ENCODE measurements around the gene PLCH2.

DNA sequence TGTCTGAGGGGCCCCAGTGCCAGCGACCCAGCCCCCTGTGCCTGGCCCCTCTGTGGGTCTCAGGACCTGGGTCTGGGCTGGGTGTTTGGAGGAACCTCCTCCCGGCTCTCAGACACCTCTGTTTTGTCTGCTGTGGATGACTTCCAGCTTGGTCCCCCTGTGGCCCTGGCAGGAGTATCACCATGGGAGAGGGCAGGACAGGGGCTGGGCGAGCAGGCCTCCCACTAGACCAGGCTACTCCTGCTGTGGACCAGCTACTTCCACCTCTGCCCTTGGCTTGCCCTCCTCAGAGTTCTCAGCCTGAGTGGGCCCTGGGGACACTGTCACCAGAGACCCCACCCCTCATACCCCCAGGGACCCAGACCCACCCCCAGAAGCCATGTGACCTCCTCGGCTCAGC is 21.8 kb downstream of the PLCH2 start:
- TF ChIP-seq, protein P1, sequence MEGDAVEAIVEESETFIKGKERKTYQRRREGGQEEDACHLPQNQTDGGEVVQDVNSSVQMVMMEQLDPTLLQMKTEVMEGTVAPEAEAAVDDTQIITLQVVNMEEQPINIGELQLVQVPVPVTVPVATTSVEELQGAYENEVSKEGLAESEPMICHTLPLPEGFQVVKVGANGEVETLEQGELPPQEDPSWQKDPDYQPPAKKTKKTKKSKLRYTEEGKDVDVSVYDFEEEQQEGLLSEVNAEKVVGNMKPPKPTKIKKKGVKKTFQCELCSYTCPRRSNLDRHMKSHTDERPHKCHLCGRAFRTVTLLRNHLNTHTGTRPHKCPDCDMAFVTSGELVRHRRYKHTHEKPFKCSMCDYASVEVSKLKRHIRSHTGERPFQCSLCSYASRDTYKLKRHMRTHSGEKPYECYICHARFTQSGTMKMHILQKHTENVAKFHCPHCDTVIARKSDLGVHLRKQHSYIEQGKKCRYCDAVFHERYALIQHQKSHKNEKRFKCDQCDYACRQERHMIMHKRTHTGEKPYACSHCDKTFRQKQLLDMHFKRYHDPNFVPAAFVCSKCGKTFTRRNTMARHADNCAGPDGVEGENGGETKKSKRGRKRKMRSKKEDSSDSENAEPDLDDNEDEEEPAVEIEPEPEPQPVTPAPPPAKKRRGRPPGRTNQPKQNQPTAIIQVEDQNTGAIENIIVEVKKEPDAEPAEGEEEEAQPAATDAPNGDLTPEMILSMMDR (IDR thresholded peaks at IDR 0.05; ENCODE audit: low read depth, low read length, missing input control): no peak
- TF ChIP-seq, protein P2, sequence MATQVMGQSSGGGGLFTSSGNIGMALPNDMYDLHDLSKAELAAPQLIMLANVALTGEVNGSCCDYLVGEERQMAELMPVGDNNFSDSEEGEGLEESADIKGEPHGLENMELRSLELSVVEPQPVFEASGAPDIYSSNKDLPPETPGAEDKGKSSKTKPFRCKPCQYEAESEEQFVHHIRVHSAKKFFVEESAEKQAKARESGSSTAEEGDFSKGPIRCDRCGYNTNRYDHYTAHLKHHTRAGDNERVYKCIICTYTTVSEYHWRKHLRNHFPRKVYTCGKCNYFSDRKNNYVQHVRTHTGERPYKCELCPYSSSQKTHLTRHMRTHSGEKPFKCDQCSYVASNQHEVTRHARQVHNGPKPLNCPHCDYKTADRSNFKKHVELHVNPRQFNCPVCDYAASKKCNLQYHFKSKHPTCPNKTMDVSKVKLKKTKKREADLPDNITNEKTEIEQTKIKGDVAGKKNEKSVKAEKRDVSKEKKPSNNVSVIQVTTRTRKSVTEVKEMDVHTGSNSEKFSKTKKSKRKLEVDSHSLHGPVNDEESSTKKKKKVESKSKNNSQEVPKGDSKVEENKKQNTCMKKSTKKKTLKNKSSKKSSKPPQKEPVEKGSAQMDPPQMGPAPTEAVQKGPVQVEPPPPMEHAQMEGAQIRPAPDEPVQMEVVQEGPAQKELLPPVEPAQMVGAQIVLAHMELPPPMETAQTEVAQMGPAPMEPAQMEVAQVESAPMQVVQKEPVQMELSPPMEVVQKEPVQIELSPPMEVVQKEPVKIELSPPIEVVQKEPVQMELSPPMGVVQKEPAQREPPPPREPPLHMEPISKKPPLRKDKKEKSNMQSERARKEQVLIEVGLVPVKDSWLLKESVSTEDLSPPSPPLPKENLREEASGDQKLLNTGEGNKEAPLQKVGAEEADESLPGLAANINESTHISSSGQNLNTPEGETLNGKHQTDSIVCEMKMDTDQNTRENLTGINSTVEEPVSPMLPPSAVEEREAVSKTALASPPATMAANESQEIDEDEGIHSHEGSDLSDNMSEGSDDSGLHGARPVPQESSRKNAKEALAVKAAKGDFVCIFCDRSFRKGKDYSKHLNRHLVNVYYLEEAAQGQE (IDR thresholded peaks at IDR 0.05): no peak
- TF ChIP-seq FOXA1 (IDR thresholded peaks at IDR 0.05): no peak
- no peak for TF ChIP-seq YY1 (IDR thresholded peaks at IDR 0.05)
- no peak for TF ChIP-seq TAF1 (conservative IDR thresholded peaks at IDR 0.05)
- TF ChIP-seq RAD21 (IDR thresholded peaks at IDR 0.05): no peak

Data from liver (tissue), 3 donors.